HepG2 (cell line): ENCODE results near the gene CALN1. TPM values are rescaled to one million over a fixed set of nuclear protein-coding genes. Genes with fewer than 3 reads are reported as not detected.

Experiments used
- ATAC-seq: fragments of 200-7000 bp; cut with Tn5 transposase; 3 replicates; pipeline ENCODE4 v1.9.1; 2020; ENCODE audit warnings: mild to moderate bottlenecking, moderate library complexity
- BruUV-seq: library from RNA; stranded (reverse); fragments of 400-500 nt; replicated peaks from 2 replicates; lab custom pipeline; 2021; lab: Mats Ljungman, UMichigan
- CTCF ChIA-PET: fragments of 300-600 bp; formaldehyde crosslinking; extraction: SDS; loops from one replicate; lab custom pipeline; 2021; ENCODE audit warnings: low total read pairs, inconsistent platforms, low intra/inter-chr PET ratio; lab: Yijun Ruan, JAX
- POLR2A ChIA-PET: fragments of 350-600 bp; sonication (Branson Sonifier 250); formaldehyde crosslinking; loops from one replicate; lab custom pipeline; 2020; ENCODE audit warnings: antibody characterized with exemption, inconsistent platforms; lab: Yijun Ruan, JAX
- DNase-seq: peaks from one replicate; pipeline ENCODE4 v3.0.0-alpha.2; 2015; ENCODE audit warnings: low spot score
- FAIRE-seq: peaks from 3 replicates; lab custom pipeline; 2011; peaks lifted over from hg19 to GRCh38; lab: Jason Lieb, UNC
- H2AFZ ChIP-seq: one replicate; pipeline ENCODE4 v1.6.1; 2011; ENCODE audit warnings: low read length, inconsistent platforms
- H3K27ac ChIP-seq: fragments of 300-600 bp; 3 replicates; pipeline ENCODE4 v1.8.0; 2011; ENCODE audit warnings: mixed run types, mild to moderate bottlenecking, mixed read lengths, low read length, inconsistent platforms; ENCODE audit not compliant: insufficient read depth; ENCODE audit errors: extremely low read length
- H3K27me3 ChIP-seq, 2 experiments: fragments of 200-600 bp in 1 of 2; 2 replicates in 1 of 2; 3 replicates in 1 of 2; pipeline versions ENCODE4 v1.6.0 to v1.8.0; 2011; ENCODE audit warnings: low read length in 2 of 2, mild to moderate bottlenecking in 2 of 2, moderate library complexity in 2 of 2, inconsistent platforms in 1 of 2; ENCODE audit not compliant: insufficient read depth in 2 of 2, control insufficient read depth in 1 of 2
- H3K36me3 ChIP-seq, 2 experiments: fragments of 200-600 bp in 1 of 2; replicated peaks in 1 of 2; 2 replicates in 1 of 2; 3 replicates in 1 of 2; pipeline versions ENCODE4 v1.5.1 to v1.8.0; 2011; ENCODE audit warnings: low read length in 2 of 2, inconsistent platforms in 1 of 2; ENCODE audit not compliant: insufficient read depth in 2 of 2, control insufficient read depth in 1 of 2
- H3K4me1 ChIP-seq: 2 replicates; pipeline ENCODE4 v1.5.1; 2012; ENCODE audit warnings: low read length, inconsistent platforms; ENCODE audit not compliant: insufficient read depth
- H3K4me2 ChIP-seq: 2 replicates; pipeline ENCODE4 v1.6.0; 2011; ENCODE audit warnings: low read depth, low read length, inconsistent platforms
- H3K4me3 ChIP-seq, 3 experiments: fragments of 200-600 bp in 1 of 3; sonication (generic), shearing (Covaris generic) in 1 of 3; replicated peaks in 1 of 3; 2 replicates each; pipeline ENCODE4 v1.5.1; 2011 to 2016; ENCODE audit warnings: low read length in 3 of 3, inconsistent platforms in 2 of 3, low read depth in 2 of 3, mild to moderate bottlenecking in 2 of 3, control low read depth in 1 of 3, mixed read lengths in 1 of 3; ENCODE audit not compliant: insufficient read depth in 1 of 3
- H3K79me2 ChIP-seq: one replicate; pipeline ENCODE4 v1.6.1; 2011; ENCODE audit warnings: low read length, inconsistent platforms; ENCODE audit not compliant: insufficient read depth
- H3K9ac ChIP-seq: 2 replicates; pipeline ENCODE4 v1.6.0; 2011; ENCODE audit warnings: mild to moderate bottlenecking, low read depth, low read length, inconsistent platforms; ENCODE audit not compliant: insufficient read depth
- H3K9me3 ChIP-seq: 2 replicates; pipeline ENCODE4 v1.5.1; 2012; ENCODE audit warnings: mild to moderate bottlenecking, low read length
- H4K20me1 ChIP-seq: 2 replicates; pipeline ENCODE4 v1.6.0; 2011; ENCODE audit warnings: inconsistent platforms, mild to moderate bottlenecking, low read length, moderate library complexity; ENCODE audit not compliant: insufficient read depth
- CCAR2 ChIP-seq: fragments of 200-400 bp; formaldehyde crosslinking; optimal IDR thresholded peaks from 2 replicates; pipeline ENCODE3; 2018; ENCODE audit warnings: low read depth, mild to moderate bottlenecking, low read length, moderate library complexity
- KLF16 ChIP-seq, 2 experiments: sonication (generic) in 1 of 2; formaldehyde crosslinking in 1 of 2; IDR thresholded peaks; 2 replicates each; pipeline versions ENCODE4 v1.6.1 to v1.8.0; 2016 to 2023; ENCODE audit warnings: missing genetic modification reagents in 2 of 2, missing compliant biosample characterization in 1 of 2
- PHF5A ChIP-seq: IDR thresholded peaks from one replicate; pipeline ENCODE4 v1.6.1; 2018; ENCODE audit warnings: low read depth, missing genetic modification reagents; ENCODE audit not compliant: unreplicated experiment
- SALL2 ChIP-seq: sonication (generic); formaldehyde crosslinking; IDR thresholded peaks from 2 replicates; pipeline ENCODE4 v1.8.1; 2023; ENCODE audit warnings: mild to moderate bottlenecking, missing genetic modification reagents, inconsistent platforms
- TAF15 ChIP-seq: fragments of 200-400 bp; formaldehyde crosslinking; IDR thresholded peaks from one replicate; pipeline ENCODE4 v1.6.1; 2018; ENCODE audit warnings: mild to moderate bottlenecking, low read depth, low read length; ENCODE audit not compliant: poor library complexity, severe bottlenecking
- ZFP90 ChIP-seq: sonication (generic); formaldehyde crosslinking; IDR thresholded peaks from 2 replicates; pipeline ENCODE4 v1.8.0; 2022; ENCODE audit warnings: missing genetic modification reagents, mild to moderate bottlenecking, inconsistent platforms, borderline replicate concordance
- ZKSCAN5 ChIP-seq: sonication (generic); formaldehyde crosslinking; IDR thresholded peaks from 2 replicates; pipeline ENCODE4 v1.5.1; 2020; ENCODE audit warnings: mild to moderate bottlenecking, missing genetic modification reagents
- ZNF24 ChIP-seq: fragments of 450-650 bp; IDR thresholded peaks from 2 replicates; pipeline ENCODE4 v1.6.1; 2017; ENCODE audit warnings: antibody characterized with exemption, mild to moderate bottlenecking
- ZNF550 ChIP-seq: sonication (generic); formaldehyde crosslinking; IDR thresholded peaks from 2 replicates; pipeline ENCODE4 v1.4.0; 2020; ENCODE audit warnings: mild to moderate bottlenecking, missing genetic modification reagents, borderline replicate concordance
- in situ Hi-C: cut with HindIII; loops from 2 replicates; pipeline ENCODE4 v1.10.0; 2017; ENCODE audit warnings: low pct_unique_long_range_greater_than_20kb; ENCODE audit not compliant: extremely low pct_ligation_motif_present
- intact Hi-C: fragments of 100-400 bp; cut with micrococcal nuclease; formaldehyde crosslinking; loops from one replicate; pipeline ENCODE4 v1.10.0; 2022; ENCODE audit not compliant: unreplicated experiment
- polyA plus RNA-seq, 8 experiments: library from polyadenylated mRNA; depleted of rRNA in 3 of 8; stranded (reverse) in 7 of 8; unstranded in 1 of 8; fragments of >200 nt; fragmentation: Illumina TruSeq in 4 of 8; extraction: Trizol in 4 of 8; gene quantifications; 2 replicates each; pipeline versions ENCODE4 v1.2.1 to v1.2.3, GENCODE V29; 2011 to 2016; ENCODE audit warnings: low read depth in 4 of 8, missing spikeins in 1 of 8, mixed read lengths in 1 of 8; ENCODE audit not compliant: insufficient read depth in 1 of 8
- total RNA-seq, 5 experiments: library from RNA; depleted of rRNA; stranded (reverse); fragments of >200 nt; fragmentation: Illumina TruSeq; extraction: Trizol; gene quantifications; 2 replicates each; pipeline ENCODE4 v1.2.3, GENCODE V29; 2016; ENCODE audit warnings: low read depth in 1 of 5
- TF ChIP-seq, protein P1 (sequence below): sonication (generic); formaldehyde crosslinking; IDR thresholded peaks from 2 replicates; pipeline ENCODE4 v1.5.0; 2020; ENCODE audit warnings: missing genetic modification reagents
- TF ChIP-seq, protein P2 (sequence below): sonication (generic); formaldehyde crosslinking; IDR thresholded peaks from 2 replicates; pipeline ENCODE4 v1.4.0; 2020; ENCODE audit warnings: missing genetic modification reagents

Gene CALN1
- total and polyA plus RNA-seq, 2 of the 13 experiments (the other 11 are each of a cell fraction or from before 2014, with no cell fraction given): not detected

GRCh38 chr7:72077786-72078185 lies 334.4 kb downstream of the CALN1 start (continued):
- no peak for TF ChIP-seq PHF5A

DNA sequence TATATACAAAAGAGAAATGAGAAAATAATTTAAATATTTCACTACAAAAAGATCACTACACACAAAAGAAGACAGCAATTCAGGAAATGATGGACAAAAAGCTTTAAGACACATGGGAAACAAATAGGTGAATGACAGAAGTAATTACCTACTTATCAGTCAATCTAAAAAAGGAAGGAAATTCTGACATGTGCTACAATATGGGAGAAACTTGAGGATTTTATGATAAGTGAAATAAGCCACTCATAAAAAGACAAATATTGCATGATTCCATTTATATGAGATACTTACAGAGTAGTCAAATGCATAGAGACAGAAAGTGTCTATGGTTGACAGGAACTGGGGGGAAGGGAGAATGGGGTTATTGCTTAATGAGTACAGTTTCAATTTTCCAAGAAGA lies 339.2 kb downstream of the CALN1 start:
- BruUV-seq: no TSS peak
- no peaks in the 10 kb centered on the region; a peak in 2 of 5 replicates for H3K27me3 ChIP-seq
- no peak for FAIRE-seq
- ATAC-seq: no peak
- H3K9ac ChIP-seq: no peak overlapping the region
- H3K9me3 ChIP-seq: no peaks in the 10 kb centered on the region
- no peak overlapping the region for H3K4me2 ChIP-seq
- TF ChIP-seq, protein P1, sequence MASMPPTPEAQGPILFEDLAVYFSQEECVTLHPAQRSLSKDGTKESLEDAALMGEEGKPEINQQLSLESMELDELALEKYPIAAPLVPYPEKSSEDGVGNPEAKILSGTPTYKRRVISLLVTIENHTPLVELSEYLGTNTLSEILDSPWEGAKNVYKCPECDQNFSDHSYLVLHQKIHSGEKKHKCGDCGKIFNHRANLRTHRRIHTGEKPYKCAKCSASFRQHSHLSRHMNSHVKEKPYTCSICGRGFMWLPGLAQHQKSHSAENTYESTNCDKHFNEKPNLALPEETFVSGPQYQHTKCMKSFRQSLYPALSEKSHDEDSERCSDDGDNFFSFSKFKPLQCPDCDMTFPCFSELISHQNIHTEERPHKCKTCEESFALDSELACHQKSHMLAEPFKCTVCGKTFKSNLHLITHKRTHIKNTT (CRISPR knock-in tag): no peak
- TF ChIP-seq KLF16 (CRISPR knock-in tag; IDR thresholded peaks at IDR 0.05) (no peak), SALL2 (no peak), CCAR2 (no peak), ZNF24 (no peak), ZNF550 (CRISPR knock-in tag) (no peak), ZKSCAN5 (CRISPR knock-in tag) (no peak), TAF15 (no peak), ZFP90 (CRISPR knock-in tag) (no peak)
- TF ChIP-seq, protein P2, sequence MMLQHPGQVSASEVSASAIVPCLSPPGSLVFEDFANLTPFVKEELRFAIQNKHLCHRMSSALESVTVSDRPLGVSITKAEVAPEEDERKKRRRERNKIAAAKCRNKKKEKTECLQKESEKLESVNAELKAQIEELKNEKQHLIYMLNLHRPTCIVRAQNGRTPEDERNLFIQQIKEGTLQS (CRISPR knock-in tag): no peak
- in situ Hi-C loops: no loop called here
- intact Hi-C loops: no loop called here
- ChIA-PET POLR2A (no interaction called here), CTCF (no interaction called here)
- H3K4me1 ChIP-seq: no peaks in the 10 kb centered on the region
- H3K27ac ChIP-seq: no peak overlapping the region
- no peak overlapping the region for H2AFZ ChIP-seq
- H4K20me1 ChIP-seq: no peaks in the 10 kb centered on the region
- no peak overlapping the region for H3K4me3 ChIP-seq
- no peak for DNase-seq
- no peaks in the 10 kb centered on the region for H3K79me2 ChIP-seq
- no peaks in the 10 kb centered on the region for H3K36me3 ChIP-seq
